Osteocyte (in vitro differentiated cells): ENCODE measurements around the gene IL31RA. TPM values are rescaled to one million over a fixed set of nuclear protein-coding genes. Genes with fewer than 3 reads are reported as not detected.

Source experiments
- DNase-seq: peaks from one replicate; pipeline ENCODE4 v3.0.0; 2021; ENCODE audit warnings: mixed read lengths; ENCODE audit not compliant: unreplicated experiment; ENCODE audit errors: extremely low spot score
- H3K27ac Mint-ChIP-seq: one replicate; pipeline ENCODE4 v1.8.0; 2021; ENCODE audit warnings: mild to moderate bottlenecking, mixed read lengths; ENCODE audit not compliant: unreplicated experiment
- H3K27me3 Mint-ChIP-seq: one replicate; pipeline ENCODE4 v1.8.0; 2021; ENCODE audit warnings: mixed read lengths; ENCODE audit not compliant: unreplicated experiment
- H3K36me3 Mint-ChIP-seq: one replicate; pipeline ENCODE4 v1.8.0; 2021; ENCODE audit warnings: mixed read lengths; ENCODE audit not compliant: unreplicated experiment
- H3K4me1 Mint-ChIP-seq: one replicate; pipeline ENCODE4 v1.8.0; 2021; ENCODE audit warnings: mixed read lengths; ENCODE audit not compliant: unreplicated experiment
- H3K4me3 Mint-ChIP-seq: one replicate; pipeline ENCODE4 v1.8.0; 2021; ENCODE audit warnings: mild to moderate bottlenecking, moderate library complexity, mixed read lengths; ENCODE audit not compliant: unreplicated experiment
- H3K9me3 Mint-ChIP-seq: one replicate; pipeline ENCODE4 v1.8.0; 2021; ENCODE audit warnings: mixed read lengths; ENCODE audit not compliant: unreplicated experiment
- CTCF ChIP-seq: fragments of 200-600 bp; sonication (generic); IDR thresholded peaks from 2 replicates; pipeline ENCODE4 v1.5.0; 2021; ENCODE audit warnings: antibody characterized with exemption, mild to moderate bottlenecking, moderate library complexity
- total RNA-seq: library from RNA; stranded (reverse); gene quantifications from 2 replicates; pipeline ENCODE4 v1.2.1, GENCODE V29; 2021

The IL31RA gene
- total RNA-seq, 1 donor from 2014 or later: not detected

GRCh38 chr5:55877655-55878054 is 26.5 kb downstream of the IL31RA start:
- H3K4me3 Mint-ChIP-seq: no peak overlapping the region
- no peak for DNase-seq
- H3K36me3 Mint-ChIP-seq: no peaks in the 10 kb centered on the region
- no peaks in the 10 kb centered on the region for H3K4me1 Mint-ChIP-seq
- H3K27me3 Mint-ChIP-seq: no peaks in the 10 kb centered on the region
- no peak for TF ChIP-seq CTCF
- peaks cover 16% of the 10 kb centered on the region for H3K9me3 Mint-ChIP-seq
- H3K27ac Mint-ChIP-seq: no peak overlapping the region

GRCh38 chr5:55880453-55880852 is 29.3 kb downstream of the IL31RA start:
- Mint-ChIP-seq H3K9me3 (peaks cover 16% of the 10 kb centered on the region), H3K4me3 (no peak overlapping the region), H3K27ac (no peak overlapping the region), H3K27me3 (no peaks in the 10 kb centered on the region), H3K36me3 (no peaks in the 10 kb centered on the region), H3K4me1 (no peaks in the 10 kb centered on the region)
- TF ChIP-seq CTCF: no peak
- no peak for DNase-seq

GRCh38 chr5:55885359-55885758 is 34.2 kb downstream of the IL31RA start:
- Mint-ChIP-seq H3K27ac (no peak overlapping the region), H3K36me3 (no peaks in the 10 kb centered on the region), H3K4me3 (no peak overlapping the region), H3K9me3 (no peaks in the 10 kb centered on the region), H3K27me3 (no peaks in the 10 kb centered on the region), H3K4me1 (no peaks in the 10 kb centered on the region)
- DNase-seq: no peak
- no peak for TF ChIP-seq CTCF

- H3K27me3 Mint-ChIP-seq: no peaks in the 10 kb centered on the region
- no peak for DNase-seq
- no peaks in the 10 kb centered on the region for H3K36me3 Mint-ChIP-seq
- no peaks in the 10 kb centered on the region for H3K4me1 Mint-ChIP-seq
- H3K4me3 Mint-ChIP-seq: no peak overlapping the region
- no peak overlapping the region for H3K27ac Mint-ChIP-seq
- H3K9me3 Mint-ChIP-seq: no peaks in the 10 kb centered on the region
- no peak for TF ChIP-seq CTCF
Observed at GRCh38 chr5:55888205-55888604, 37.0 kb downstream of the IL31RA start.

GRCh38 chr5:55892479-55892878 is 41.3 kb downstream of the IL31RA start:
- no peak for TF ChIP-seq CTCF
- Mint-ChIP-seq H3K27me3 (no peaks in the 10 kb centered on the region), H3K36me3 (no peaks in the 10 kb centered on the region), H3K4me3 (no peak overlapping the region), H3K27ac (no peak overlapping the region), H3K9me3 (no peaks in the 10 kb centered on the region), H3K4me1 (peaks cover 5% of the 10 kb centered on the region)
- no peak for DNase-seq
